ENCODE data around the gene BEND6. TPM values are rescaled to one million over a fixed set of nuclear protein-coding genes. Genes with fewer than 3 reads are reported as not detected.

BEND6 gene
- total and polyA plus RNA-seq, 2 of the 8 experiments (the other 6 are each of a cell fraction or from before 2014, with no cell fraction given), result 0.71 to 2.1 TPM

- CTCF ChIA-PET (ENCODE audit: partially characterized antibody), result no interaction called here
- TF ChIP-seq TBP (IDR thresholded peaks at IDR 0.05; ENCODE audit: low read depth, low read length) (no peak), SP2 (IDR thresholded peaks at IDR 0.05; ENCODE audit: low read length) (no peak), PHF8 (conservative IDR thresholded peaks at IDR 0.05; ENCODE audit: low read depth, low read length) (no peak)
- POLR2A ChIA-PET (ENCODE audit: partially characterized antibody), result interaction anchor here (1.9 kb wide), 1 partner anchor 89 kb away, joined by 5 read pairs; the partner anchor contains the start of gene BEND6
These were observed 89.7 kb downstream of the BEND6 start for GRCh38 chr6:57044568-57044967.

More at GRCh38 chr6:57044568-57044967, 89.7 kb downstream of the BEND6 start:
- Histone ChIP-seq H4K20me1 (replicated peaks in 1 of 2; ENCODE audit: control insufficient read depth in 1 of 2, insufficient read depth in 2 of 2, low read length in 2 of 2) (no peaks in the 10 kb centered on the region), H2BK20ac (ENCODE audit: low read length) (no peak overlapping the region), H2BK12ac (ENCODE audit: low read depth, low read length) (no peak overlapping the region), H2BK120ac (replicated peaks; ENCODE audit: low read depth, low read length) (no peak overlapping the region), H3K23me2 (ENCODE audit: low read depth, low read length) (no peaks in the 10 kb centered on the region), H3K18ac (ENCODE audit: extremely low read depth, low read length) (no peak overlapping the region), H2AK5ac (ENCODE audit: low read depth, low read length) (no peak overlapping the region), H4K8ac (ENCODE audit: extremely low read depth, insufficient read depth, low read length) (no peak overlapping the region), H2AFZ (ENCODE audit: low read length) (no peak overlapping the region), H3K9me3 (ENCODE audit: insufficient read depth in 2 of 2, low read depth in 1 of 2, low read length in 1 of 2) (no peaks in the 10 kb centered on the region), H3K4me3 (ENCODE audit: extremely low read depth in 1 of 4, insufficient read depth in 2 of 4, low read depth in 3 of 4, low read length in 4 of 4) (no peak overlapping the region), H4K91ac (replicated peaks; ENCODE audit: insufficient read length, low read length) (no peak overlapping the region), H3K56ac (replicated peaks; ENCODE audit: insufficient read length, low read depth, low read length) (no peak overlapping the region), H3K27me3 (replicated peaks in 1 of 4; ENCODE audit: control insufficient read depth in 3 of 4, extremely low read depth in 1 of 4, insufficient read depth in 3 of 4, low read length in 3 of 4) (no peaks in the 10 kb centered on the region; a peak in 1 of 7 replicates), H4K5ac (ENCODE audit: insufficient read length, low read depth, low read length) (no peak overlapping the region), H2BK5ac (ENCODE audit: low read depth, low read length) (no peak overlapping the region), H3K4me2 (ENCODE audit: insufficient read depth in 1 of 2, low read depth in 2 of 2, low read length in 2 of 2) (no peak overlapping the region), H3K14ac (ENCODE audit: insufficient read length) (no peak overlapping the region), H3K27ac (ENCODE audit: low read depth, low read length) (no peak overlapping the region), H3K4ac (replicated peaks; ENCODE audit: insufficient read length, low read depth, low read length) (no peak overlapping the region), H3K23ac (ENCODE audit: insufficient read length) (no peak overlapping the region), H2BK15ac (ENCODE audit: low read length) (no peak overlapping the region), H3K9ac (replicated peaks in 1 of 4; ENCODE audit: extremely low read depth in 1 of 4, low read depth in 3 of 4, low read length in 3 of 4) (no peak overlapping the region), H3K79me2 (ENCODE audit: control insufficient read depth in 1 of 2, insufficient read depth in 2 of 2, low read length in 2 of 2) (peaks cover 0 to 18% of the 10 kb centered on the region in 2 experiments; a peak in 3 of 4 replicates), H3K79me1 (ENCODE audit: low read depth, low read length) (no peaks in the 10 kb centered on the region), H3K4me1 (replicated peaks in 1 of 4; ENCODE audit: control insufficient read depth in 3 of 4, insufficient read depth in 4 of 4, low read length in 3 of 4) (no peaks in the 10 kb centered on the region), H3K36me3 (ENCODE audit: control insufficient read depth in 2 of 4, insufficient read depth in 4 of 4, low read length in 3 of 4) (peaks cover 0 to 10% (median 1%) of the 10 kb centered on the region in 4 experiments; a peak in 3 of 8 replicates)
- 89% methylated on average over 2 of the region's 2 CpGs; no CpG with 5 or more reads in 1 of the 2 experiments for WGBS, 2 experiments (ENCODE audit: extremely low coverage in 1 of 2, insufficient coverage in 1 of 2, insufficient read length in 1 of 2, insufficient replicate concordance in 2 of 2, low coverage in 1 of 2, low lambda C conversion rate in 2 of 2, missing lambda C conversion rate in 1 of 2)
- DNase-seq (ENCODE audit: low read depth in 1 of 2, low spot score in 2 of 2) (no peak), FAIRE-seq (no peak)
